ENCODE results near the gene NXN. TPM values are rescaled to one million over a fixed set of nuclear protein-coding genes. Genes with fewer than 3 reads are reported as not detected.
A peak's percentile ranks its signal among the peaks of the same experiment; 100 is the strongest.
"Not testable (repeated sequence)": the region's sequence is repeated elsewhere in the genome, so short reads cannot be mapped to it uniquely, and the experiment has no call there.

NXN gene
- total RNA-seq, 4 donors from 2014 or later = 2.1 to 14.0 (median 8.6) TPM

DNA sequence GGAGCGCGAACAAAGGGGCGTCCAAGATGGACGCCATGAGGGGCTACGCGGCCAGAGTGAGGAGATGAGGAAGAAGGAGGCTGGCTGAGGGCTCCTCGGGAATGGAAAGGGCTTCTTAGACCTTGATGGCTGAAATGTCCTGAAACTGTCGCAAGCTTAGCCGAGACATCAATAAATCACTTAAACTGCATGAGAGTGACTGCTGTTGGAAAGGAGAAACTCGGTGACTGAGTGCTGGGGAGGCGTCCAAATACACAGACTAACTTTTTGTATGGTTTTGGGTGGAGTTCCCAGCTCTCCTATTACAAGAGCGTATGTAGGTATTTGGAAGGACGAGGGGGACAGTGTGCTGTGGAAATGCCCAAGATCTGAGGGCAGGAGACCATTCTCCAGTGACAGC lies 226.2 kb downstream of the NXN start:
- H3K27me3 ChIP-seq = no peaks in the 10 kb centered on the region
- no peak overlapping the region for H3K27ac ChIP-seq
- no peak for DNase-seq
- peaks cover 0 to 12% (median 10%) of the 10 kb centered on the region in 4 donors for H3K4me1 ChIP-seq
- TF ChIP-seq POLR2A (IDR thresholded peaks at IDR 0.05) (no peak), CTCF (IDR thresholded peaks at IDR 0.05) (no peak)
- H3K36me3 ChIP-seq = peaks cover 0 to 16% (median 0%) of the 10 kb centered on the region in 3 donors
- H3K4me3 ChIP-seq = no peak overlapping the region
- H3K9me3 ChIP-seq = no peaks in the 10 kb centered on the region

DNA sequence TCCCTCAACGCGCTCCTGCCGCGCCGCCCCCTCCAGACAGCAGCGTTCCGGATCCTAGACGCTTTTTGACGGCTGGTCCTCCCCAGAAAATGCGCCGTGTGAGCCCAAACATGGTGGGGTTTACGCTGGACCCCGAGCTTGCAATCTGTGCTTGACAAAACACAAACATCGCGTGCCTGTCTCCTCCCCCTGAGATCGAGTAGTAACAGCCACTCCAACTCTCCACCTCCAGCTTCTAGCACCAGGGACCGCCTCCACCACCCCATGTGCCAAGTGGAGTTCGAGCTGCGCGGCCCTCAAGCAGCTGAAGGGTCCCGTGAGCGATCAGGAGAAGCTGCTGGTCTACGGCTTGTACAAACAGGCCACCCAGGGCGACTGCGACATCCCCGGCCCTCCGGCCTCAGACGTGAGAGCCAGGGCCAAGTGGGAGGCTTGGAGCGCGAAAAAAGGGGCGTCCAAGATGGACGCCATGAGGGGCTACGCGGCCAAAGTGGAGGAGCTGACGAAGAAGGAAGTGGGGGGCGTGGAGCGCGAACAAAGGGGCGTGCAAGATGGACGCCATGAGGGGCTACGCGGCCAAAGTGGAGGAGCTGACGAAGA lies 226.9 kb downstream of the NXN start:
- peaks cover 0 to 12% (median 10%) of the 10 kb centered on the region in 4 donors for H3K4me1 ChIP-seq
- H3K9me3 ChIP-seq = no peaks in the 10 kb centered on the region
- no peaks in the 10 kb centered on the region for H3K27me3 ChIP-seq
- TF ChIP-seq POLR2A (IDR thresholded peaks at IDR 0.05) = no peak
- TF ChIP-seq CTCF (IDR thresholded peaks at IDR 0.05) = no peak
- H3K36me3 ChIP-seq = peaks cover 0 to 10% (median 0%) of the 10 kb centered on the region in 3 donors
- peak; percentile 36 to 71 (median 61) for DNase-seq
- peak overlapping the region; percentile 66 to 87 (median 82) for H3K27ac ChIP-seq
- peak overlapping the region; percentile 85 to 96 (median 89) for H3K4me3 ChIP-seq

GRCh38 chr17:752002-752619 lies 227.5 kb downstream of the NXN start, which contains the start of gene GEMIN4:
Gene GEMIN4 (minus strand): TSS chr17:752264. CDS start chr17:752142, 122 bp downstream.
- TF ChIP-seq POLR2A (IDR thresholded peaks at IDR 0.05) (peak; percentile 45 to 53), CTCF (IDR thresholded peaks at IDR 0.05) (peak; percentile 92 to 98 (median 98))
- H3K4me1 ChIP-seq = peaks cover 0 to 12% (median 10%) of the 10 kb centered on the region in 4 donors

GRCh38 chr17:751269-752001 lies 228.1 kb downstream of the NXN start:
- peak; percentile 49 to 68 (median 66) for DNase-seq
- Histone ChIP-seq H3K4me3 (peak overlapping the region; percentile 85 to 96 (median 89)), H3K27ac (peak overlapping the region; percentile 66 to 87 (median 82)), H3K4me1 (peaks cover 0 to 12% (median 10%) of the 10 kb centered on the region in 4 donors), H3K27me3 (no peaks in the 10 kb centered on the region), H3K9me3 (no peaks in the 10 kb centered on the region), H3K36me3 (peaks cover 0 to 15% (median 0%) of the 10 kb centered on the region in 3 donors)
- TF ChIP-seq CTCF (IDR thresholded peaks at IDR 0.05) (no peak), POLR2A (IDR thresholded peaks at IDR 0.05) (no peak)

More at GRCh38 chr17:752002-752619, 227.5 kb downstream of the NXN start, which contains the start of gene GEMIN4:
- Histone ChIP-seq H3K27ac (peak within 1 kb of the TSS; percentile 66 to 87 (median 82)), H3K27me3 (no peaks in the 10 kb centered on the region), H3K9me3 (no peaks in the 10 kb centered on the region), H3K36me3 (peaks cover 0 to 15% (median 0%) of the 10 kb centered on the region in 3 donors), H3K4me3 (peak within 1 kb of the TSS; percentile 85 to 96 (median 89))
- peak; percentile 92 to 98 (median 96) for DNase-seq

GRCh38 chr17:750431-751037 lies 229.0 kb downstream of the NXN start:
- Histone ChIP-seq H3K4me3 (peak overlapping the region in 3 of 4 donors; percentile 85 to 96 (median 88)), H3K4me1 (peaks cover 0 to 12% (median 10%) of the 10 kb centered on the region in 4 donors), H3K27me3 (no peaks in the 10 kb centered on the region), H3K27ac (no peak overlapping the region), H3K9me3 (no peaks in the 10 kb centered on the region), H3K36me3 (peaks cover 0 to 23% (median 0%) of the 10 kb centered on the region in 3 donors)
- DNase-seq = no peak
- TF ChIP-seq POLR2A (IDR thresholded peaks at IDR 0.05) = no peak
- no peak for TF ChIP-seq CTCF (IDR thresholded peaks at IDR 0.05)

DNA sequence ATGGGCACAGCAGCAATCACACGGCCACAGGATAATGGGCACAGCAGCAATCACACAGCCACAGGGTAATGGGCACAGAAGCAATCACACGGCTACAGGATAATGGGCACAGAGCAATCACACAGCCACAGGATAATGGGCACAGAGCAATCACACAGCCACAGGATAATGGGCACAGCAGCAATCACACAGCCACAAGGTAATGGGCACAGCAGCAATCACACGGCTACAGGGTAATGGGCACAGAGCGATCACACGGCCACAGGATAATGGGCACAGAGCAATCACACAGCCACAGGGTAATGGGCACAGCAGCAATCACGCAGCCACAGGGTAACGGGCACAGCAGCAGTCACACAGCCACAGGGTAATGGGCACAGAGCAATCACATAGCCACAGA lies 230.2 kb downstream of the NXN start:
- H3K4me1 ChIP-seq = peaks cover 0 to 12% (median 10%) of the 10 kb centered on the region in 4 donors
- H3K36me3 ChIP-seq = peaks cover 0 to 35% (median 0%) of the 10 kb centered on the region in 3 donors

More for the DNA sequence above, 230.2 kb downstream of the NXN start:
- not testable (repeated sequence) for H3K4me3 ChIP-seq, H3K27me3 ChIP-seq, H3K9me3 ChIP-seq, DNase-seq, H3K27ac ChIP-seq

Data from Peyer's patch (tissue), 4 donors.